Heart right ventricle (tissue), 16 donors: ENCODE measurements around the gene TAS2R7. TPM values are rescaled to one million over a fixed set of nuclear protein-coding genes. Genes with fewer than 3 reads are reported as not detected.

Experiments used
- ATAC-seq, 8 donors: fragments of 200-7000 bp; cut with Tn5 transposase; one replicate each; pipeline ENCODE4 v1.9.1; 2020; ENCODE audit warnings: mild to moderate bottlenecking in 8 of 8, moderate library complexity in 8 of 8, moderate number of reproducible peaks in 1 of 8
- DNase-seq, 2 donors: peaks; one replicate each; pipeline ENCODE4 v3.0.0-alpha.2; 2020
- H3K27ac ChIP-seq, 10 donors: fragments of 200-600 bp; sonication (generic) in 2 of 10; one replicate each; pipeline versions ENCODE4 v1.5.0 to v1.8.0; 2020 to 2022; ENCODE audit warnings: mild to moderate bottlenecking in 3 of 10
- H3K27me3 ChIP-seq, 7 donors: fragments of 200-600 bp; one replicate each; pipeline ENCODE4 v1.8.0; 2021 to 2022; ENCODE audit warnings: mild to moderate bottlenecking in 2 of 7
- H3K36me3 ChIP-seq, 9 donors: fragments of 200-600 bp; sonication (generic) in 1 of 9; one replicate each; pipeline versions ENCODE4 v1.5.0 to v1.8.0; 2020 to 2022; ENCODE audit warnings: mild to moderate bottlenecking in 2 of 9
- H3K4me1 ChIP-seq, 9 donors: fragments of 200-600 bp; sonication (generic) in 1 of 9; one replicate each; pipeline versions ENCODE4 v1.5.0 to v1.8.0; 2020 to 2022; ENCODE audit warnings: mild to moderate bottlenecking in 4 of 9
- H3K4me3 ChIP-seq, 10 donors: fragments of 200-600 bp; sonication (generic) in 2 of 10; one replicate each; pipeline versions ENCODE4 v1.5.0 to v1.8.0; 2020 to 2022; ENCODE audit warnings: mild to moderate bottlenecking in 7 of 10, moderate library complexity in 2 of 10
- H3K9me3 ChIP-seq, 11 donors: fragments of 200-600 bp in 10 of 11; sonication (generic) in 2 of 11; one replicate each; pipeline versions ENCODE4 v1.5.0 to v1.8.0; 2013 to 2022; ENCODE audit warnings: mild to moderate bottlenecking in 2 of 11, control low read depth in 1 of 11, moderate library complexity in 1 of 11
- WGBS, 2 donors: extraction: QIAGEN DNeasy Blood & Tissue Kit; methylation state at CpG; one replicate each; pipeline ENCODE4 v1.1.7; 2013; ENCODE audit warnings: inconsistent platforms in 1 of 2; 5-methylcytosine and 5-hydroxymethylcytosine counted together
- intact Hi-C, 10 donors: fragments of 100-400 bp; cut with DNase I; formaldehyde crosslinking; loops; one replicate each; pipeline versions ENCODE4 v1.11.1 to v1.14.2; 2022
- long read RNA-seq, 3 donors: library from polyadenylated mRNA; unstranded; transcript quantifications; one replicate each; pipeline ENCODE4 v2.0.0, GENCODE V29; 2020 to 2021
- polyA plus RNA-seq, 2 donors: library from polyadenylated mRNA; stranded (reverse); fragments of 200-250 nt; gene quantifications; one replicate each; pipeline ENCODE4 v1.2.3, GENCODE V29; 2013
- total RNA-seq, 10 donors: library from RNA; stranded (reverse); fragmentation: NEBNext Ultra II Directional in 3 of 10; extraction: Animal tissue kit (Norgen Biotek cat#: 25700) in 3 of 10; gene quantifications; one replicate each; pipeline versions ENCODE4 v1.2.1 to v1.2.4, GENCODE V29; 2021 to 2023
- TF ChIP-seq, protein P1 (sequence below), 9 donors: fragments of 200-600 bp; sonication (generic) in 2 of 9; IDR thresholded peaks; one replicate each; pipeline versions ENCODE4 v1.5.0 to v1.8.0; 2021 to 2022; ENCODE audit warnings: antibody characterized with exemption in 9 of 9, mild to moderate bottlenecking in 5 of 9, moderate library complexity in 1 of 9
- donor health status: Arrhythmogenic right ventricular cardiomyopathy.
- donor health status: ischemic (EF 13 %, LVEDD 7.1; RV severe dilation, severe dysfunction).
- donor health status: healthy with polysubstance abuse.
- donor health status: DM: no; HTN: yes; CAD: no.
- donor health status: DM: no; HTN: no; CAD: no.
- donor health status: ischemic (EF 25% LVEDD 6.9; RV normal size, moderate dysfunction).
- donor health status: ischemic (EF 25% LVEDD 5.7; RV mildly dilated, moderate dysfunction).
- donor health status: healthy.
- donor health status: DM: yes; HTN: yes; CAD: no.
- donor health status: Ischemic cardiomyopathy.
- donor health status: ischemic (EF 35%, LVEDD 5.7; RV mildly dilated, moderate dysfunction).
- donor health status: nonischemic (EF 11% LVEDD 7.7; RV severe dilation, severe dysfunction).
- donor health status: DM: yes; HTN: yes; CAD: no.
- donor health status: PGD.
- donor health status: ischemic (EF 29% LVEDD 5.4; RV normal size, mild dysfunction).
- donor health status: nonischemic (EF 23%, LVEDD 6.1; RV moderate dilation, normal function).

Gene TAS2R7, protein sequence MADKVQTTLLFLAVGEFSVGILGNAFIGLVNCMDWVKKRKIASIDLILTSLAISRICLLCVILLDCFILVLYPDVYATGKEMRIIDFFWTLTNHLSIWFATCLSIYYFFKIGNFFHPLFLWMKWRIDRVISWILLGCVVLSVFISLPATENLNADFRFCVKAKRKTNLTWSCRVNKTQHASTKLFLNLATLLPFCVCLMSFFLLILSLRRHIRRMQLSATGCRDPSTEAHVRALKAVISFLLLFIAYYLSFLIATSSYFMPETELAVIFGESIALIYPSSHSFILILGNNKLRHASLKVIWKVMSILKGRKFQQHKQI
- total RNA-seq (not detected), polyA plus RNA-seq (not detected)
- long read RNA-seq, donor 1 = 0 reads
- long read RNA-seq, donor 2 = 0 reads
- long read RNA-seq, donor 3 = 0 reads

GRCh38 chr12:10802587-10802986 is at the start of gene TAS2R7:
TSS of gene TAS2R7 (minus strand) at chr12:10802627. CDS start at chr12:10802570, 57 bp downstream.
- Histone ChIP-seq H3K4me3 (no peak within 1 kb of the TSS), H3K36me3 (no peaks in the 10 kb centered on the region), H3K4me1 (no peaks in the 10 kb centered on the region), H3K27ac (no peak within 1 kb of the TSS), H3K27me3 (peaks cover 0 to 5% (median 0%) of the 10 kb centered on the region in 7 donors), H3K9me3 (no peaks in the 10 kb centered on the region)
- 61% methylated on average over 4 of the region's 4 CpGs for WGBS, 2 donors
- ATAC-seq (no peak), DNase-seq (no peak)
- TF ChIP-seq, protein P1, sequence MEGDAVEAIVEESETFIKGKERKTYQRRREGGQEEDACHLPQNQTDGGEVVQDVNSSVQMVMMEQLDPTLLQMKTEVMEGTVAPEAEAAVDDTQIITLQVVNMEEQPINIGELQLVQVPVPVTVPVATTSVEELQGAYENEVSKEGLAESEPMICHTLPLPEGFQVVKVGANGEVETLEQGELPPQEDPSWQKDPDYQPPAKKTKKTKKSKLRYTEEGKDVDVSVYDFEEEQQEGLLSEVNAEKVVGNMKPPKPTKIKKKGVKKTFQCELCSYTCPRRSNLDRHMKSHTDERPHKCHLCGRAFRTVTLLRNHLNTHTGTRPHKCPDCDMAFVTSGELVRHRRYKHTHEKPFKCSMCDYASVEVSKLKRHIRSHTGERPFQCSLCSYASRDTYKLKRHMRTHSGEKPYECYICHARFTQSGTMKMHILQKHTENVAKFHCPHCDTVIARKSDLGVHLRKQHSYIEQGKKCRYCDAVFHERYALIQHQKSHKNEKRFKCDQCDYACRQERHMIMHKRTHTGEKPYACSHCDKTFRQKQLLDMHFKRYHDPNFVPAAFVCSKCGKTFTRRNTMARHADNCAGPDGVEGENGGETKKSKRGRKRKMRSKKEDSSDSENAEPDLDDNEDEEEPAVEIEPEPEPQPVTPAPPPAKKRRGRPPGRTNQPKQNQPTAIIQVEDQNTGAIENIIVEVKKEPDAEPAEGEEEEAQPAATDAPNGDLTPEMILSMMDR (IDR thresholded peaks at IDR 0.05) = no peak
- intact Hi-C loops = no loop called here

DNA sequence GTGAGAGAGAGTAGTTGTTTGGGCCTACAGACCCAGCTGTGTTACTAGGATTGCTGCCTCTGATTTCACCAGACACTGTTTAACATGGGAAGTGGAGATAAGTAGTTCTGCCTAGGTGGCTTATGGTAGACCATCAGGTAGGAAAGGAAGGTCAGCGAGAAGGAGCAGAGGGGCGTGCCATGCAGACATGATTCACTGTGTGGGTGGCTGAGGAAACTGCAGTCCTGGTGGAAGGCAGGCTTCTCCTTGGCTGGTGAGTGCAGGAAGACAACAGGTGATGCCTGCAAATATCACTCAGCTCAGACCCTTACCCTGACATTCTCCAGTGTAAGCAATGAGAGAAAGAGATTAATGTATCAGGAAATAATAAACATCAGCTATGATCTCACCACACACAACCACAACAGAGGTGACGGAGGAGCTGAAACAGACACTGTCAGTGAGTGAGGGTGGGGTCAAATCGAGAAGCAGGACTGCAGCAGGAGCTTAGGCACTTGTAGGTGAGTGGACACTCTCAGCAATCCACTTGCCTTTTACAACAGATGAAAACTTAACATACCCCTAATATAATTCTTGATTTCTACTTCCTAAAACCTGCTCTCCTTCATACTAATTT is 48.9 kb upstream of the TAS2R7 start:
- no peak for ATAC-seq

GRCh38 chr12:10849425-10849878 is 47.0 kb upstream of the TAS2R7 start, which contains the start of gene PRR4:
TSS of gene PRR4 (minus strand) at chr12:10849475. CDS start at chr12:10849437, 38 bp downstream.
- DNase-seq = no peak

More for the DNA sequence above, 48.9 kb upstream of the TAS2R7 start:
- TF ChIP-seq, protein P1 (IDR thresholded peaks at IDR 0.05) = no peak
- Histone ChIP-seq H3K27ac (no peak overlapping the region), H3K36me3 (peaks cover 0 to 46% (median 8%) of the 10 kb centered on the region in 9 donors), H3K27me3 (no peaks in the 10 kb centered on the region), H3K4me3 (no peak overlapping the region), H3K9me3 (peaks cover 0 to 10% (median 5%) of the 10 kb centered on the region in 11 donors), H3K4me1 (peaks cover 0 to 4% (median 0%) of the 10 kb centered on the region in 9 donors)
- 81% methylated on average over 4 of the region's 4 CpGs for WGBS, 2 donors
- intact Hi-C loops = no loop called here
- no peak for DNase-seq

DNA sequence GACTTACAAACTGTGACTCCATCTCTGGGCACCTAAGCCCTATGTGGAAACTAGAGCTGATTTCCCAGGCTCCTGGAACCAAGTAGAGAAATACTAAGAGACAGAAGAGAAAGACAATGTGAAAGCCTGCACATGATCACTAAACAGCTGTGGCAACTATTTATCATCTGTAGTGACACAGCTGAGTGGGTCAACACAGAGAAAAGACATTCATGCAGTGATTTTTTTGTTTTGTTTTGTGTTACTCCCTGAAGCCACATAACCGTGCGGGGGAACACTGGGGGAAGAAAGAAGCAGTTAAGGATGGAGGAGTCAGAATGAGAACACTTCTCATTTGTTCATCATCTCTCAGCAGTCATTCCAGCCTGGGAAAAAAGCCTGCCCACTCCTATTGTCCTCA is 45.3 kb upstream of the TAS2R7 start:
- WGBS, 2 donors = 41 to 58% methylated on average over 2 of the region's 2 CpGs

More at GRCh38 chr12:10849425-10849878, 47.0 kb upstream of the TAS2R7 start, which contains the start of gene PRR4:
- H3K27ac ChIP-seq = no peak within 1 kb of the TSS
- H3K4me1 ChIP-seq = peaks cover 0 to 4% (median 0%) of the 10 kb centered on the region in 9 donors
- H3K4me3 ChIP-seq = no peak within 1 kb of the TSS
- WGBS, 2 donors = 93 to 97% methylated on average over 4 of the region's 4 CpGs
- no peaks in the 10 kb centered on the region for H3K27me3 ChIP-seq
- H3K36me3 ChIP-seq = peaks cover 0 to 41% (median 5%) of the 10 kb centered on the region in 9 donors
- no peaks in the 10 kb centered on the region for H3K9me3 ChIP-seq
- TF ChIP-seq, protein P1 (IDR thresholded peaks at IDR 0.05) = no peak
- intact Hi-C loops = no loop called here
- no peak for ATAC-seq

More for the DNA sequence above, 45.3 kb upstream of the TAS2R7 start:
- DNase-seq (no peak), ATAC-seq (no peak)
- intact Hi-C loops = loop anchor here in 1 of 10 donors (1.0 kb wide), 1 partner anchor 10 kb away; no protein-coding TSS in a partner anchor
- H3K4me1 ChIP-seq = peaks cover 0 to 4% (median 0%) of the 10 kb centered on the region in 9 donors
- no peak overlapping the region for H3K27ac ChIP-seq
- TF ChIP-seq, protein P1 (IDR thresholded peaks at IDR 0.05) = no peak
- H3K4me3 ChIP-seq = no peak overlapping the region
- H3K9me3 ChIP-seq = no peaks in the 10 kb centered on the region
- H3K27me3 ChIP-seq = no peaks in the 10 kb centered on the region
- peaks cover 0 to 52% (median 5%) of the 10 kb centered on the region in 9 donors for H3K36me3 ChIP-seq
